ENCODE measurements around the gene NPPC. TPM values are rescaled to one million over a fixed set of nuclear protein-coding genes. Genes with fewer than 3 reads are reported as not detected.
A peak's percentile ranks its signal among the peaks of the same experiment; 100 is the strongest.

The NPPC gene
- total and polyA plus RNA-seq, 10 of the 15 experiments (the other 5 are each of a cell fraction or from before 2014, with no cell fraction given), result 0.15 TPM; not detected in 9

GRCh38 chr2:231936491-231936890, 10.3 kb upstream of the NPPC start:
- FAIRE-seq (peak; percentile 61), ATAC-seq (no peak), DNase-seq (ENCODE audit: low read depth, low spot score) (no peak)
- RAD21 ChIA-PET (ENCODE audit: unreplicated experiment), result interaction anchor here (0.5 kb wide), 1 partner anchor 19 kb away, joined by 3 read pairs; no protein-coding TSS in a partner anchor
- no peaks in the 10 kb centered on the region for H3K9me3 ChIP-seq (replicated peaks; ENCODE audit: control insufficient read depth, insufficient read depth, low read length)
- H3K4me2 ChIP-seq (ENCODE audit: control insufficient read depth, insufficient read depth), result no peak overlapping the region
- 36% methylated on average over 4 of the region's 4 CpGs for WGBS (ENCODE audit: insufficient coverage, insufficient replicate concordance, low lambda C conversion rate, missing lambda C conversion rate)
- no peaks in the 10 kb centered on the region for H4K20me1 ChIP-seq (ENCODE audit: control insufficient read depth, insufficient read depth)
- CTCF ChIA-PET, result interaction anchor here (1.1 to 8.2 kb wide), 2 partner anchors 9 to 205 kb away, joined by 3 to 32 read pairs; no protein-coding TSS in a partner anchor
- H3K36me3 ChIP-seq (ENCODE audit: control insufficient read depth in 2 of 2, insufficient read depth in 2 of 2, low read length in 1 of 2), result no peaks in the 10 kb centered on the region
- POLR2A ChIA-PET, result no interaction called here
- SMC1A ChIA-PET (ENCODE audit: uncharacterized antibody, unreplicated experiment), result no interaction called here
- TF ChIP-seq RELB (IDR thresholded peaks at IDR 0.05; ENCODE audit: low read depth), result no peak
- no peak for TF ChIP-seq SUPT20H (IDR thresholded peaks at IDR 0.05; ENCODE audit: borderline replicate concordance, control insufficient read depth, low read depth, low read length)
- no peak for TF ChIP-seq GATAD2B (conservative IDR thresholded peaks at IDR 0.05; ENCODE audit: low read depth)
- no peak for TF ChIP-seq ESRRA (IDR thresholded peaks at IDR 0.05; ENCODE audit: low read length)
- no peak for TF ChIP-seq MYC (IDR thresholded peaks at IDR 0.05; ENCODE audit: insufficient read depth, insufficient read length, insufficient replicate concordance, low read length, severe bottlenecking)
- no peak for TF ChIP-seq GABPA (IDR thresholded peaks at IDR 0.05; ENCODE audit: low read depth)
- peaks cover 2% of the 10 kb centered on the region in 2 experiments; a peak in 3 of 4 replicates for H3K27me3 ChIP-seq (replicated peaks in 1 of 2; ENCODE audit: control insufficient read depth in 2 of 2, insufficient read depth in 2 of 2, low read length in 1 of 2)
- no peak overlapping the region for H3K4me3 ChIP-seq
- intact Hi-C loops (cut with micrococcal nuclease; ENCODE audit: unreplicated experiment), result no loop called here
- H3K27ac ChIP-seq (ENCODE audit: control insufficient read depth, insufficient read depth), result no peak overlapping the region
- no TSS peak for BruUV-seq (replicated peaks)
- H3K79me2 ChIP-seq (ENCODE audit: control insufficient read depth, insufficient read depth, low read length), result no peaks in the 10 kb centered on the region
- no peak overlapping the region for H2AFZ ChIP-seq (ENCODE audit: control insufficient read depth, low read depth, low read length)
- in situ Hi-C loops (cut with MboI), result no loop called here
- H3K4me1 ChIP-seq (ENCODE audit: control insufficient read depth, insufficient read depth, low read length), result no peaks in the 10 kb centered on the region
- no peak overlapping the region for H3K9ac ChIP-seq (ENCODE audit: control insufficient read depth, insufficient read depth, low read length)
